ENCODE results near the gene RBM25. TPM values are rescaled to one million over a fixed set of nuclear protein-coding genes. Genes with fewer than 3 reads are reported as not detected.

RBM25 gene
- total and polyA plus RNA-seq, 10 of the 15 experiments (the other 5 are each of a cell fraction or from before 2014, with no cell fraction given) = 43.4 to 125 (median 74.1) TPM

DNA sequence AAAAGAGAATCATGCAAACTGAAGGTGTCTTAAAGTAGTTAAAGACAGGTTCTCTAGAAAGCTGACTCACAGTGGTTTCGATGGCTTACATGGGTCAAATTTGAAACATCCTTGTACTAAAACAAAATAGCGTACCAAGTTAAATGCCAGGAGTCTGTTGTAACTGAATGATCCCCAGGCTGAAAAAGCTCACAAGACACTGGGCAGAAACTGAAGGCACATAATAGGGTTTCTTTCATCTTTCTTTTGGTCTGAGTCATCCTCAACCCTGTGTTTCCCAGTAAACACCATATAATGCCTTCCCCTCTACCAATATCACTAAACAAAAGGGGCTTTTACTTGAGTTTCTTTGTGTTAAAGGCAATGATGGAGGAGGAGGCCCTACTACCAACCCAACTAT is 44.2 kb upstream of the RBM25 start (continued):
- TF ChIP-seq IKZF2 (IDR thresholded peaks at IDR 0.05) (peak; percentile 72 to 80; a peak in 3 of 4 replicates), PAX8 (IDR thresholded peaks at IDR 0.05) (no peak), MTA2 (IDR thresholded peaks at IDR 0.05; ENCODE audit: low read depth) (peak; percentile 78), TBL1XR1 (IDR thresholded peaks at IDR 0.05; ENCODE audit: low read depth, low read length) (no peak), SUPT20H (IDR thresholded peaks at IDR 0.05; ENCODE audit: borderline replicate concordance, control insufficient read depth, low read depth, low read length) (no peak), STAT3 (IDR thresholded peaks at IDR 0.05; ENCODE audit: low read depth, low read length) (peak; percentile 79; the same call in 1 of the 2 replicates), TCF12 (IDR thresholded peaks at IDR 0.05; ENCODE audit: low read depth, low read length) (no peak), MXI1 (IDR thresholded peaks at IDR 0.05; ENCODE audit: low read depth, low read length) (peak; percentile 46; the same call in 1 of the 2 replicates), BCL11A (IDR thresholded peaks at IDR 0.05; ENCODE audit: low read depth, low read length) (peak; percentile 39; the same call in 1 of the 2 replicates), HDGF (IDR thresholded peaks at IDR 0.05) (no peak), JUND (IDR thresholded peaks at IDR 0.05; ENCODE audit: low read depth, low read length) (peak; percentile 73; the same call in 1 of the 2 replicates), EZH2 (IDR thresholded peaks at IDR 0.05; ENCODE audit: borderline replicate concordance, control insufficient read depth, low read depth, low read length) (no peak), ATF7 (IDR thresholded peaks at IDR 0.05; ENCODE audit: low read depth) (peak; percentile 66), BRCA1 (IDR thresholded peaks at IDR 0.05; ENCODE audit: low read depth, low read length) (no peak), RB1 (IDR thresholded peaks at IDR 0.05; ENCODE audit: borderline replicate concordance) (no peak), CBFB (IDR thresholded peaks at IDR 0.05; ENCODE audit: low read depth) (no peak; the same call in 1 of the 2 replicates), MTA3 (IDR thresholded peaks at IDR 0.05; ENCODE audit: borderline replicate concordance, low read length) (peak; percentile 48; the same call in 1 of the 2 replicates), TCF7 (IDR thresholded peaks at IDR 0.05; ENCODE audit: borderline replicate concordance) (peak; percentile 97), MEF2A (IDR thresholded peaks at IDR 0.05; ENCODE audit: insufficient read depth, low read depth, low read length) (no peak), CHD2 (IDR thresholded peaks at IDR 0.05; ENCODE audit: borderline replicate concordance, low read depth, low read length) (0 out of 2 replicates have a peak, but pooled peaks have one; percentile 26), RUNX3 (IDR thresholded peaks at IDR 0.05; ENCODE audit: low read length) (peak; percentile 80), ZNF207 (IDR thresholded peaks at IDR 0.05; ENCODE audit: borderline replicate concordance) (no peak), BMI1 (IDR thresholded peaks at IDR 0.05; ENCODE audit: borderline replicate concordance) (no peak)
- TF ChIP-seq, protein P1, sequence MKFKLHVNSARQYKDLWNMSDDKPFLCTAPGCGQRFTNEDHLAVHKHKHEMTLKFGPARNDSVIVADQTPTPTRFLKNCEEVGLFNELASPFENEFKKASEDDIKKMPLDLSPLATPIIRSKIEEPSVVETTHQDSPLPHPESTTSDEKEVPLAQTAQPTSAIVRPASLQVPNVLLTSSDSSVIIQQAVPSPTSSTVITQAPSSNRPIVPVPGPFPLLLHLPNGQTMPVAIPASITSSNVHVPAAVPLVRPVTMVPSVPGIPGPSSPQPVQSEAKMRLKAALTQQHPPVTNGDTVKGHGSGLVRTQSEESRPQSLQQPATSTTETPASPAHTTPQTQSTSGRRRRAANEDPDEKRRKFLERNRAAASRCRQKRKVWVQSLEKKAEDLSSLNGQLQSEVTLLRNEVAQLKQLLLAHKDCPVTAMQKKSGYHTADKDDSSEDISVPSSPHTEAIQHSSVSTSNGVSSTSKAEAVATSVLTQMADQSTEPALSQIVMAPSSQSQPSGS (IDR thresholded peaks at IDR 0.05; ENCODE audit: low read length) = peak; percentile 53; the same call in 1 of the 2 replicates
- TF ChIP-seq, protein P2, sequence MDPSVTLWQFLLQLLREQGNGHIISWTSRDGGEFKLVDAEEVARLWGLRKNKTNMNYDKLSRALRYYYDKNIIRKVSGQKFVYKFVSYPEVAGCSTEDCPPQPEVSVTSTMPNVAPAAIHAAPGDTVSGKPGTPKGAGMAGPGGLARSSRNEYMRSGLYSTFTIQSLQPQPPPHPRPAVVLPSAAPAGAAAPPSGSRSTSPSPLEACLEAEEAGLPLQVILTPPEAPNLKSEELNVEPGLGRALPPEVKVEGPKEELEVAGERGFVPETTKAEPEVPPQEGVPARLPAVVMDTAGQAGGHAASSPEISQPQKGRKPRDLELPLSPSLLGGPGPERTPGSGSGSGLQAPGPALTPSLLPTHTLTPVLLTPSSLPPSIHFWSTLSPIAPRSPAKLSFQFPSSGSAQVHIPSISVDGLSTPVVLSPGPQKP (IDR thresholded peaks at IDR 0.05; ENCODE audit: low read depth, low read length) = no peak
- TF ChIP-seq, protein P3, sequence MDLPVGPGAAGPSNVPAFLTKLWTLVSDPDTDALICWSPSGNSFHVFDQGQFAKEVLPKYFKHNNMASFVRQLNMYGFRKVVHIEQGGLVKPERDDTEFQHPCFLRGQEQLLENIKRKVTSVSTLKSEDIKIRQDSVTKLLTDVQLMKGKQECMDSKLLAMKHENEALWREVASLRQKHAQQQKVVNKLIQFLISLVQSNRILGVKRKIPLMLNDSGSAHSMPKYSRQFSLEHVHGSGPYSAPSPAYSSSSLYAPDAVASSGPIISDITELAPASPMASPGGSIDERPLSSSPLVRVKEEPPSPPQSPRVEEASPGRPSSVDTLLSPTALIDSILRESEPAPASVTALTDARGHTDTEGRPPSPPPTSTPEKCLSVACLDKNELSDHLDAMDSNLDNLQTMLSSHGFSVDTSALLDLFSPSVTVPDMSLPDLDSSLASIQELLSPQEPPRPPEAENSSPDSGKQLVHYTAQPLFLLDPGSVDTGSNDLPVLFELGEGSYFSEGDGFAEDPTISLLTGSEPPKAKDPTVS (IDR thresholded peaks at IDR 0.05; ENCODE audit: low read depth, low read length) = no peak
- TF ChIP-seq, protein P4, sequence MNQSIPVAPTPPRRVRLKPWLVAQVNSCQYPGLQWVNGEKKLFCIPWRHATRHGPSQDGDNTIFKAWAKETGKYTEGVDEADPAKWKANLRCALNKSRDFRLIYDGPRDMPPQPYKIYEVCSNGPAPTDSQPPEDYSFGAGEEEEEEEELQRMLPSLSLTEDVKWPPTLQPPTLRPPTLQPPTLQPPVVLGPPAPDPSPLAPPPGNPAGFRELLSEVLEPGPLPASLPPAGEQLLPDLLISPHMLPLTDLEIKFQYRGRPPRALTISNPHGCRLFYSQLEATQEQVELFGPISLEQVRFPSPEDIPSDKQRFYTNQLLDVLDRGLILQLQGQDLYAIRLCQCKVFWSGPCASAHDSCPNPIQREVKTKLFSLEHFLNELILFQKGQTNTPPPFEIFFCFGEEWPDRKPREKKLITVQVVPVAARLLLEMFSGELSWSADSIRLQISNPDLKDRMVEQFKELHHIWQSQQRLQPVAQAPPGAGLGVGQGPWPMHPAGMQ (IDR thresholded peaks at IDR 0.05; ENCODE audit: borderline replicate concordance) = no peak
